ENCODE measurements around the gene LAMA2. TPM values are rescaled to one million over a fixed set of nuclear protein-coding genes. Genes with fewer than 3 reads are reported as not detected.

Gene LAMA2
- total RNA-seq, 1 experiment from 2014 or later, result 3.7 TPM

- DNase-seq (ENCODE audit: low spot score), result no peak
These were observed 328.7 kb downstream of the LAMA2 start for GRCh38 chr6:129211626-129212025.

DNA sequence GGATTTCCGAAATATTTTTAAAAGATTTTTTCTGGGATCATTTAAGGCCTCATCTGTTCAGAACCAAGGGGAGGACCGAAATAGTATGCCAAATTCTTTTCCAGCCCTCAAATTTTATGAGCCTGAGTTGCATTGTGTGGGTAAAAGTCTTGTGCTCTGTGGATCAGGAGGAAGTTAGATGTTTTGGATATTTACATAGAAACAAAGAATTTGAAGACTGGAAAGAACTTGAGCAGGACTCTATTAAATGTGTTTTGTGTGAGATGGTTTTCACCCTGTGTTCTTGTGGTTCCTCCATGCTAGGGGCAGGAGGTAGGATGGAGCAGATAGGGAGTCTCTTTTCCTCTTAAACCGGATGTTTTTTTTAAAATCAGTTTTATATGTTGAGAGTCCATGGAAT lies 329.1 kb downstream of the LAMA2 start:
- DNase-seq (ENCODE audit: low spot score), result no peak

- DNase-seq (ENCODE audit: low spot score), result no peak
These were observed 332.3 kb downstream of the LAMA2 start for GRCh38 chr6:129215246-129215645.

DNA sequence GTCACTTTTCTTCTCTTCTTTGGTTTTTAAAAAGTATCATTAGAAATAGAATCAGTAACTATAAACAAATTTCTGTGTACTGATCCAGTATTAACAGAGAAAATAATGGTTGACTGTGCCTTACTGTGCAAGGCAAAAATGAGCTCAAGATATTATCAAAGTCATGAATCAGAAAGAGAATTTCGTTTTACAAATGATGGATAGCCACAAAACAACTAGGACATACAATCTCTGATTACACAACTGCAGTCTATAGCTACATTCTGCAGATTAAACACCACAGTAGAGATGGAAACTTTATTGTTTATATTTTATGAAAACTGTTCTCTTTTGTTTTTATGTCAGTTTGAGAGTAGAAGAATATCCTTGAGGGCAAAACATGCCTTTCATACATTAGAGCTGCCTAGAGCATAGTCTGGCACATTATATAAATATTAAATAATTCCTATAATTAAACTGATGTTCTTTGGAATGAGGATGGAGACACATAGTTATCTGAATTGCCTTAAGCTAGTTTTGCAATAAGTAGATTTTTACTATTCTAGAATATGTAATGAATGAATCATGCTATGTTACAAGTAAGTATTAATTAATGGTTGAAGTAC lies 333.1 kb downstream of the LAMA2 start:
- no peak for DNase-seq (ENCODE audit: low spot score)

DNA sequence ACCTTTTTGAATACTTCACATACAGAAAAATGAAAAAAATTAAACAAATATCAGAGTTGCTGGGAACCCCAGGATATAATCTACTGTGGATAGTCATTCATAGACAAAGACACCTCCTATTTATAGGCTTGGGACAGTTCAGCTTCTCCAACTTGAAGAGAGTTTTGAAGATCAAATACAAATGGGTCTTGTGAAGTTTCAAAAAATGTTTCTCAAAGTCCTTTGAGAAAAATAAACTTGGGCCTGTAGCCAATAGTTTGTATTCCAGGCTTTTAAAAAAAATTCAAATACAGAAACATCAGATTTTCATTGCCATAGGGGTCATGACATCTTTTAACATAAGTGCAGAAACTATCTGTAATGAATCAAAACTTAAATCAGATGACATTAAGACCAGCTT lies 334.8 kb downstream of the LAMA2 start:
- no peak for DNase-seq (ENCODE audit: low spot score)

DNA sequence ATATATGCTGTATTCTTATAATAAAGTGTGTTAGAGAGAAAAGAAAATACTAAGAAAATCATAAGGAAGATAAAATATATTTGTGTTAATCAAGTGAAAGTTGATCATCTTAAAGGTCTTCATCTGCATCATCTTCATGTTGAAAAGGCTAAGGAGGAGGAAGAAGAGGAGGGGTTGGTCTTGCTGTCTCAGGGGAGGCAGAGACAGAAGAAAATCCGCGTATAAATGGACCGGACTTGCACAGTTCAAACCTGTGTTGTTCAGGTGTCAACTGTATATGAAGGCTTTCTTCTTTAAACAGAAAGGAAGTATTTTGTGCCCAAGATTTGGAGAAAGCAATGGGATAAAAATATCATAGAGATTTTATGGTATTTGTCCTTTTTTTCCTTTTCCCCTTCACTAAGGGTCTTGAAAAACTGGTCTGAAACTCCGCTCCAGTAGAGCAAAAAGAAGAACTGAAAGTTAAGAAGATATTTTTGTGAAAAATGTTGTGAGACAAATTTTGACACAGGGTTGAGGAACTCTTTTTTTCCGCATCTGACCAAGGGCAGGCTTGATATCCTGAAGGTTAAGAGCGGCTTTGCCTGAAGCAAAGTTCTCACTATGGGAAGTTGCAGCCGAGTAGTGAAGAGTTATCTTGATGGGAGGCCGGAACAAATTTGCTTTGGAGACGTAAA lies 350.7 kb downstream of the LAMA2 start:
- no peak for DNase-seq (ENCODE audit: low spot score)

- DNase-seq (ENCODE audit: low spot score), result no peak
These were observed 352.4 kb downstream of the LAMA2 start for GRCh38 chr6:129235167-129236000.

DNA sequence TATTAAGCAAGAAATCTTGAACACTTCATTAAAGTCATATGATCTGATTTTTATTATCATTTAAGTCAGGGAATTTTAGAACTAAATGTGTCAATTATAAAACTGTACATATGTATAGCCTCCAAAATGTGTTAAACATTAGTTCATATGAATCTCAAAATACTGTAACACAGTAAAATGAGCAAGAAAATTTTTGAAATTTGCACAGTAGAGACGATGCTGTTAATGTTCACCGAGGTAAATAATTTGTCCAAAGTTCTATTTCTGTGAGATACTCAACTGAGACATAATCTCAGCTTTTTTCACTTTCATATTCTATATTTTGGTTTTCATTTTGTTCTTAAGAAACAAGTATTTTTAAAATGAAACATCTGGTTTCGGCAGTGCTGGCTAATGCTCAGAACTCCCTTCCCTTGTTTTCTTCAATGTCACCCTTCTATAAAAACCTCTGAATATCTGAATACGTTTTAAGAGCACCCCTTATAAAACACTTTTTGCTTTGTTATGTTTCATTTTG lies 353.1 kb downstream of the LAMA2 start:
- no peak for DNase-seq (ENCODE audit: low spot score)

DNA sequence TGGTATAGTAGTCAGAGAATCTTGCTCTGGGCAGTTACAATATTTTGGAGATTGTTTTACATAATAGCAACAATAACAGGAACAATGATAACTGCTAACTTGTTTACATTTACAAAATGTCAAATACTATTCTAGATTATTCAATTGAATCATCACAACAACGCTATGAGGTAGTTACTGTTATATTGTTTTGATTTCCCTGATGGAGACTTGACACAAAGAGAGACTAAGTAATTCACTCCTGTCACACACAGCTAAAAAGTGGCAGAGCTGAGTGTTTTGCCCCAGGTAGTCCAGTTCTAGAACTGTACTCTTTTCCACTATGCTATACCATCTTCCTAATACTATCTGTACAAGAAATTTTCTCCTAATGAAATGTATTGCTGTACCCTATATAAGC lies 356.1 kb downstream of the LAMA2 start:
- DNase-seq (ENCODE audit: low spot score), result no peak

DNA sequence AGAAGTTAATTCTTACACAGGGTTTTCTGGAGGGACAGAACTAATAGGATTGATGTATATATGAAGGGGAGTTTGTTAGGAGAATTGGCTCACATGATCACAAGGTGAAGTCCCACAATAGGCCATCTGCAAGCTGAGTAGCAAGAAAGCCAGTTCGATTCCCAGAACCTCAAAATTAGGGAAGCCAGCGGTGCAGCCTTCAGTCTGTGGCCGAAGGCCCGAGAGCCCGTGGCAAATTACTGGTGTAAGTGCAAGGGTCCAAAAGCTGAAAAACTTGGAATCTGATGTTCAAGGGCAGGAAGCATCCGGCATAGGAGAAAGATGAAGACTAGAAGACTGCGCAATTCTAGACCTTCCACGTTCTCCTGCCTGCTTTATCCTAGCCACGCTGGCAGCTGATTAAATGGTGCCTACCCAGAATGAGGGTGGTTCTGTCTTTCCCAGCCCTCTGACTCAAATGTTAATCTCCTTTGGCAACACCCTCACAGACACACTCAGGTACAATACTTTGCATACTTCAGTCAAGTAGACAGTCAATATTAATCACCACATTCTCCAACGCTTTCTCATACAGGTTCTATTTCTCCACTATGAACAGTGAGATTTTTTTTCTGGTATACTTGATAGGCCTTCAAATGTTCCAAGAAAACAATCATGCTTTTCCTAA lies 357.0 kb downstream of the LAMA2 start:
- DNase-seq (ENCODE audit: low spot score), result no peak

GRCh38 chr6:129240492-129240853 lies 357.5 kb downstream of the LAMA2 start:
- DNase-seq (ENCODE audit: low spot score), result no peak

GRCh38 chr6:129242546-129242945 lies 359.6 kb downstream of the LAMA2 start:
- DNase-seq (ENCODE audit: low spot score), result no peak

GRCh38 chr6:129243377-129243776 lies 360.4 kb downstream of the LAMA2 start:
- DNase-seq (ENCODE audit: low spot score), result no peak

DNA sequence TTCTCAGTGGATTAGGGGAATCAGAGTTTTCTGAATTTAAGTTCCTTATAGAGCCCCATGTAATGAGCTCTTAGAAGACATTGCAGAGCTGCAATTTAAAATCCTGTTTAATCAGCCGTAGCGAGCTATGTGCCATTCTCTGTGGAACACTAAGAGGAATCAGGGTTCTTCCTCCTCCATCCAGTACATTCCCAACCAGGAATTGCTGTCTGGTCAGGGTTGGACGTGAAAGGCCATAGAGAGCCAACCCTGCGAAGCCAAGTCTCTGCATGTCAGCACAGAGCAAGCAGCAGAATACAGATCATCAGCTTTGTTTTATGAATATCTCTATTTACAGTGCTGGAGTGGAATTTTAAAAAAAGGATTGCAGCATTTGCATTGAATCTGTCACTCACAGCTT lies 366.0 kb downstream of the LAMA2 start:
- no peak for DNase-seq (ENCODE audit: low spot score)

DNA sequence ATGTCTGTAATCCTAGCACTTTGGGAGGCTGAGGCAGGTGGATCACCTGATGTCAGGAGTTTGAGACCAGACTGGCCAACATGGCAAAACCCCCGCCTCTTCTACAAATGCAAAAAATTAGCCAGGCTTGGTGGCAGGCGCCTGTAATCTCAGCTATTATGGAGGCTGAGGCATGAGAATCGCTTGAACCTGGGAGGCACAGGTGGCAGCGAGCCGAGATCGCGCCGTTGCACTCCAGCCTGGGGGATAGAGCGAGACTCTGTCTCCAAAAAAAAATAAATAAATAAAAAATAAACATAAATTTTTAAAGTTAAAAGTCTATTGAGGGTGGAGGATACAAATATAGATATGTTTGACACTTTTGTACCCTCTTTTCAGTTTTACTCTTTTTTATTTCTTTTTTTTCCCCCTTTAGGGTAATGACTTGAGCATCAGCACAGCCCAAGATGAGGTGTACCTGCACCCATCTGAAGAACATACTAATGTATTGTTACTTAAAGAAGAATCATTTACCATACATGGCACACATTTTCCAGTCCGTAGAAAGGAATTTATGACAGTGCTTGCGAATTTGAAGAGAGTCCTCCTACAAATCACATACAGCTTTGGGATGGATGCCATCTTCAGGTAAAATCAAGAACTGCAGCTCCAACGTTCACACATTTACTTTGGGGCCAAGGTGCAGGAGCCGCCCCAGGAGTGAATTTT lies 368.9 kb downstream of the LAMA2 start:
- DNase-seq (ENCODE audit: low spot score), result peak; percentile 51

DNA sequence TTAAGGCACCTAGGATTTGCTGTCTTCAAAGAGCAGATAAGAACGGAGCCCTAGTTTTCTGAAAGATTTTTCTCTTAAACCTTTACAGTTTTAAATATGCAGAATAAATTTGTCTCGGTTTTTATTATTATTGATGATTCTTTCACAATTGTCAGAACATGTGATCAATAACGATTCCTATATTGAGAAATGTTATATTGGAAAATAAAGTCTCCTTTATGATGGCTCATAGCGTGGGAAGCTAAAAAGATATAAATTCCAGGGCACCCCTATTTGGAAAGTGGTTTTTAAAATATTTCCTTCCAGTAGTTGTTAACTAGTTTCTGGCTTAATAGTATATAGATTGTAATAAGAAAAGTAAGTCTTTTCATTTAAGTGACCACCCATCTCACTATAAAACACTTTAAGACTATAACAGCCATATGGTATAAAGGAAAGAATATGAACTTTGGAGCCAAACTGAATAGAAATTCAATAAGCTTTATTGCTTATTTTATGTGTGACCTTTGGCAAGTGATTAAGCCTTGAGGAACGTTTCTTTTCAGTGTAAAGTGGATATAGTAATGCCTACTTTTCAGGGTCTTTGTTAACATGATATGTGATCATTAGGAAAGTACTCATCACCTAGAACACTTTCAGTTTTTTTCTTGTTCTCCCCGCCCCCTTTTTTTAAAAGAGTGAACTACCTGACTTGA lies 369.6 kb downstream of the LAMA2 start:
- DNase-seq (ENCODE audit: low spot score), result no peak

DNA sequence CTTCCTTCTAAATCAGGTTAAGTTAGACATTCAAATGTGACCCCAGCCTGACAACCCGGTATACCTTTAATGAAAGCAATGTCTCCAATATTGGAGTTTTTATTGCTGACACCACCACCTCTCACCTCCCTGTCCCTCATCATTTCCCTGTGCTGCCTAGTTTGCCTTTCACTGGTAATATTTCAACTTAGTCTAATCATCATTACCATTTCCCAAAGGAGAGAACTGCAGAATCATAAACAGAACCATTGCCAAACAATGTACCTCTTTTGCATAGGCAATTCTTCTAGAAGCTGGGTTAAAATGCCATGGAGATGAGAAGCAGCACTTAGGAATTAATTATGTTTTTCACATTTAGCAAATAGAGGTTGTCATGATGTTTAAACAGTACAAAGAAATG lies 370.3 kb downstream of the LAMA2 start:
- no peak for DNase-seq (ENCODE audit: low spot score)

- DNase-seq (ENCODE audit: low spot score), result no peak
These were observed 370.8 kb downstream of the LAMA2 start for GRCh38 chr6:129253727-129254126.

DNA sequence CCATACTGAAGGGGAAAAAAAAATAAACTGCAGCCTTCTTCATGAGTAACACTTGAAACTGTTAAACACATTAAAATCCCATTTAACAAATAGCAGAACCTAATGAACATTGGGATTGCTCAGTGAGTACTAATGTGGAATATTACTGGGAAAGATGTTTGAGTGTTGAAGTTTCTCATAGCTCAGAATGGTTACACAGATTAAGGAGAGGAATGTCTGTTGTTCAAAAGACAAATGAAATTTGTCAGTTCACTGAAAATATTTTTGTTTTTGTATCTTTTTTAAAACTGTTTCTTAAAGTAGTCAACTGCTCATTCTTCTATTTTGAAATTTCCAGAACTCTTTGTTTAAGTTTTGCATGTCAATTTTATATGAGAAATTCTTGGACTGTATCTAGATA lies 374.3 kb downstream of the LAMA2 start:
- DNase-seq (ENCODE audit: low spot score), result no peak

GRCh38 chr6:129262661-129263060 lies 379.7 kb downstream of the LAMA2 start:
- DNase-seq (ENCODE audit: low spot score), result no peak

DNA sequence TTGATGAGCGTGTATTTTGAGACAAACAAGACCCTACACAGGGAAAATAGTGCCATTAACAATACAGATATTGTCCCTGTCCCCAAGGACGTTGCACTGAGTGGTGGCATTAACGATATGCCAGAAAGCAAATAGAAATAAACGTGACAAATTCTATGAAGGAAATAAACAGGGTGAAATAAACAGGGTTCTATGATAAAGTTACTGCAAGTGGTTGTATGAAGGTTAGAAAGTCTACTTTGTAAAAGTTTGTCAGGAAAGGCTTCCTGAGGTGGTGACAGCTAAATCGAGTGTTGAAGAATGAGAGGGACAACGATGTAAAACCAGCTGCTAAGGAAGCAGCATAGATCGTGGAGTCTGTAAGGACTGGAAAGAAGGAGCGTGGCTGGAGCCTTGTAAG lies 380.2 kb downstream of the LAMA2 start:
- no peak for DNase-seq (ENCODE audit: low spot score)

Data from A172 (cell line).